HCT116 (cell line): ENCODE results near the gene RDH14.

Source experiments
- CEBPB ChIP-seq: IDR thresholded peaks from 2 replicates; pipeline ENCODE4 v1.6.1; 2012; ENCODE audit warnings: low read depth
- EGR1 ChIP-seq: IDR thresholded peaks from 2 replicates; pipeline ENCODE4 v1.6.1; 2012; ENCODE audit warnings: low read depth
- ELF1 ChIP-seq: IDR thresholded peaks from 2 replicates; pipeline ENCODE4 v1.6.1; 2012; ENCODE audit warnings: low read depth, borderline replicate concordance
- EZH2 ChIP-seq: fragments of 200-600 bp; sonication (generic); IDR thresholded peaks from 2 replicates; pipeline ENCODE4 v1.6.1; 2017; ENCODE audit warnings: antibody characterized with exemption, mixed run types
- EZH2phosphoT487 ChIP-seq: fragments of 200-600 bp; IDR thresholded peaks from 2 replicates; pipeline ENCODE4 v1.6.1; 2018; ENCODE audit warnings: antibody characterized with exemption, borderline replicate concordance
- POLR2A ChIP-seq: IDR thresholded peaks from 2 replicates; pipeline ENCODE4 v1.7.0; 2011; ENCODE audit warnings: borderline replicate concordance; ENCODE audit not compliant: insufficient read depth, insufficient read length; ENCODE audit errors: extremely low read depth
- POLR2AphosphoS5 ChIP-seq: IDR thresholded peaks from 2 replicates; pipeline ENCODE4 v1.6.1; 2011; ENCODE audit warnings: mild to moderate bottlenecking, low read depth, low read length, moderate library complexity
- SRF ChIP-seq: IDR thresholded peaks from 2 replicates; pipeline ENCODE4 v1.6.1; 2012; ENCODE audit warnings: low read depth
- YY1 ChIP-seq: IDR thresholded peaks from 2 replicates; pipeline ENCODE4 v1.6.1; 2011; ENCODE audit warnings: low read length, low read depth, moderate library complexity, mild to moderate bottlenecking; ENCODE audit not compliant: insufficient replicate concordance; ENCODE audit errors: extremely low read depth
- ZFX ChIP-seq: fragments of 450-650 bp; IDR thresholded peaks from 2 replicates; pipeline ENCODE4 v1.6.1; 2017
- ZNF274 ChIP-seq: fragments of 200-500 bp; sonication (Bioruptor generic); IDR thresholded peaks from 2 replicates; pipeline ENCODE4 v1.6.1; 2014; ENCODE audit warnings: mild to moderate bottlenecking, low read depth, low read length, inconsistent platforms
- TF ChIP-seq, protein P1 (sequence below): IDR thresholded peaks from 2 replicates; pipeline ENCODE4 v1.6.1; 2012; ENCODE audit warnings: low read depth
- TF ChIP-seq, protein P2 (sequence below), 3 experiments: fragments of 200-600 bp in 1 of 3; sonication (generic) in 1 of 3; IDR thresholded peaks in 2 of 3; conservative IDR thresholded peaks in 1 of 3; 2 replicates each; pipeline ENCODE4 v1.5.1; 2012 to 2017; ENCODE audit warnings: low read depth in 2 of 3, low read length in 2 of 3, antibody characterized with exemption in 1 of 3, borderline replicate concordance in 1 of 3, control low read depth in 1 of 3, mild to moderate bottlenecking in 1 of 3, mixed read lengths in 1 of 3, mixed run types in 1 of 3, moderate library complexity in 1 of 3; ENCODE audit not compliant: insufficient read depth in 1 of 3
- TF ChIP-seq, protein P3 (sequence below): IDR thresholded peaks from 2 replicates; pipeline ENCODE4 v1.6.1; 2012

DNA sequence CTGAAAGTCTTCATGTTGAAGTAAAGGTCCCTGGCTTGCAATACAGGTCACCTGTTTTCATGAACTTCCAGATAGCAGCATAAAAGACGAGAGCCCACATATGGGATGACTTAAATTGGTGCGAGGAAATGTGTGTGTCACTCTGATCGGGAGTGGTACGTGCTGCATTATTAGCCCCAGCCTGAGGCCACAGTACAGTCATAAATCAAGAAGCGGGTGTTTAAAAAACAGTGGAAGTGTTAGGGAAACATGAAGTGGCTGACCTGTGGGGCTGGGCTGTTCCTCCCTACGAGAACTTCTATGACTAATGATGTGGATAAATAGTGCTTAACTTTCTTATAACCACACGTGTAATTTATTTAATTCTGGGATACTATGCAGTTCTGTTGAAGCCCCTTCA, 24.4 kb downstream of the RDH14 start:
- TF ChIP-seq, protein P1, sequence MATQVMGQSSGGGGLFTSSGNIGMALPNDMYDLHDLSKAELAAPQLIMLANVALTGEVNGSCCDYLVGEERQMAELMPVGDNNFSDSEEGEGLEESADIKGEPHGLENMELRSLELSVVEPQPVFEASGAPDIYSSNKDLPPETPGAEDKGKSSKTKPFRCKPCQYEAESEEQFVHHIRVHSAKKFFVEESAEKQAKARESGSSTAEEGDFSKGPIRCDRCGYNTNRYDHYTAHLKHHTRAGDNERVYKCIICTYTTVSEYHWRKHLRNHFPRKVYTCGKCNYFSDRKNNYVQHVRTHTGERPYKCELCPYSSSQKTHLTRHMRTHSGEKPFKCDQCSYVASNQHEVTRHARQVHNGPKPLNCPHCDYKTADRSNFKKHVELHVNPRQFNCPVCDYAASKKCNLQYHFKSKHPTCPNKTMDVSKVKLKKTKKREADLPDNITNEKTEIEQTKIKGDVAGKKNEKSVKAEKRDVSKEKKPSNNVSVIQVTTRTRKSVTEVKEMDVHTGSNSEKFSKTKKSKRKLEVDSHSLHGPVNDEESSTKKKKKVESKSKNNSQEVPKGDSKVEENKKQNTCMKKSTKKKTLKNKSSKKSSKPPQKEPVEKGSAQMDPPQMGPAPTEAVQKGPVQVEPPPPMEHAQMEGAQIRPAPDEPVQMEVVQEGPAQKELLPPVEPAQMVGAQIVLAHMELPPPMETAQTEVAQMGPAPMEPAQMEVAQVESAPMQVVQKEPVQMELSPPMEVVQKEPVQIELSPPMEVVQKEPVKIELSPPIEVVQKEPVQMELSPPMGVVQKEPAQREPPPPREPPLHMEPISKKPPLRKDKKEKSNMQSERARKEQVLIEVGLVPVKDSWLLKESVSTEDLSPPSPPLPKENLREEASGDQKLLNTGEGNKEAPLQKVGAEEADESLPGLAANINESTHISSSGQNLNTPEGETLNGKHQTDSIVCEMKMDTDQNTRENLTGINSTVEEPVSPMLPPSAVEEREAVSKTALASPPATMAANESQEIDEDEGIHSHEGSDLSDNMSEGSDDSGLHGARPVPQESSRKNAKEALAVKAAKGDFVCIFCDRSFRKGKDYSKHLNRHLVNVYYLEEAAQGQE = no peak
- TF ChIP-seq, protein P2, sequence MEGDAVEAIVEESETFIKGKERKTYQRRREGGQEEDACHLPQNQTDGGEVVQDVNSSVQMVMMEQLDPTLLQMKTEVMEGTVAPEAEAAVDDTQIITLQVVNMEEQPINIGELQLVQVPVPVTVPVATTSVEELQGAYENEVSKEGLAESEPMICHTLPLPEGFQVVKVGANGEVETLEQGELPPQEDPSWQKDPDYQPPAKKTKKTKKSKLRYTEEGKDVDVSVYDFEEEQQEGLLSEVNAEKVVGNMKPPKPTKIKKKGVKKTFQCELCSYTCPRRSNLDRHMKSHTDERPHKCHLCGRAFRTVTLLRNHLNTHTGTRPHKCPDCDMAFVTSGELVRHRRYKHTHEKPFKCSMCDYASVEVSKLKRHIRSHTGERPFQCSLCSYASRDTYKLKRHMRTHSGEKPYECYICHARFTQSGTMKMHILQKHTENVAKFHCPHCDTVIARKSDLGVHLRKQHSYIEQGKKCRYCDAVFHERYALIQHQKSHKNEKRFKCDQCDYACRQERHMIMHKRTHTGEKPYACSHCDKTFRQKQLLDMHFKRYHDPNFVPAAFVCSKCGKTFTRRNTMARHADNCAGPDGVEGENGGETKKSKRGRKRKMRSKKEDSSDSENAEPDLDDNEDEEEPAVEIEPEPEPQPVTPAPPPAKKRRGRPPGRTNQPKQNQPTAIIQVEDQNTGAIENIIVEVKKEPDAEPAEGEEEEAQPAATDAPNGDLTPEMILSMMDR (IDR thresholded peaks at IDR 0.05 in 2 of 3, conservative IDR thresholded peaks at IDR 0.05 in 1 of 3; ENCODE audit: borderline replicate concordance in 1 of 3, insufficient read depth in 1 of 3, low read depth in 2 of 3, low read length in 2 of 3) = no peak
- TF ChIP-seq POLR2A (no peak), POLR2AphosphoS5 (no peak), YY1 (no peak), SRF (no peak), EZH2phosphoT487 (no peak), ZNF274 (no peak), EZH2 (no peak), CEBPB (no peak), ZFX (no peak), ELF1 (no peak), EGR1 (no peak)
- TF ChIP-seq, protein P3, sequence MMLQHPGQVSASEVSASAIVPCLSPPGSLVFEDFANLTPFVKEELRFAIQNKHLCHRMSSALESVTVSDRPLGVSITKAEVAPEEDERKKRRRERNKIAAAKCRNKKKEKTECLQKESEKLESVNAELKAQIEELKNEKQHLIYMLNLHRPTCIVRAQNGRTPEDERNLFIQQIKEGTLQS = no peak
